ENCODE measurements around the gene EXOC4.

The EXOC4 gene

DNA sequence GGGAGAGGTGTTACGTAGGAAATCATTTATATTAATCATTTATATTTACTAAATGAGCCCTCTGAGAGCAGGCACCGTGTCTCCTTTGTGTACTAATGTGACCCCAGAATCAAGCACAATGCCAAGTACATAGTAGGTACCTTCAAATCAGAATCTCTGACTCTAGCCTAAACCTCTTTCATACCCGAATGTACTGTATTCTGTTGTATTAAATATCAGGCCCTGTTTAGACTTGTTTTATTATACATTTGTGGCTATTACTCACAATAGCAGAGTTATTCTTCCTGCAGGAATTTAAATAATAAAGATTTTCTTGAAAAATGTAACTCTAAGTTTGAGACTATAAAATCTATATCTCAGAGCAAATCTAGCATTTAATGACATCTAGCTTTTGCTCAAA lies 297.3 kb downstream of the EXOC4 start:
- no peak for DNase-seq

DNA sequence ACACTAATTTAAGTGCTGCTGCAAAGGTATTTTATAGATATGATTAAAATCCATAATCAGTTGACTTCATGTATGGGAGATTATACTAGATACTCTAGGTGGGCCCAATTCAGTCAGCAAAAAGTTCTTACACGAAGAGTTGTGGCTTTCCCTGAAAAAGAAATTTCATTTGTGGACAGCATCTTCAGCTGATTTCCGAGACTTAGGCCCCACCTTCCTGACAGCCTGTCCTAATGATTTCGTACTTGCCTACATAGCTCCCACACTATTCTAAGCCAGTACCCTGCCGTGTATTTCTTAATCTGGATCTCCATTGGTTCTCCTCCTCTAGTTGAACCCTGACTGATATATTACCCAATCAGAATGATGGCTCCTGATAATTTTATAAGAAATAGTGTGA lies 297.9 kb downstream of the EXOC4 start:
- no peak for DNase-seq

DNA sequence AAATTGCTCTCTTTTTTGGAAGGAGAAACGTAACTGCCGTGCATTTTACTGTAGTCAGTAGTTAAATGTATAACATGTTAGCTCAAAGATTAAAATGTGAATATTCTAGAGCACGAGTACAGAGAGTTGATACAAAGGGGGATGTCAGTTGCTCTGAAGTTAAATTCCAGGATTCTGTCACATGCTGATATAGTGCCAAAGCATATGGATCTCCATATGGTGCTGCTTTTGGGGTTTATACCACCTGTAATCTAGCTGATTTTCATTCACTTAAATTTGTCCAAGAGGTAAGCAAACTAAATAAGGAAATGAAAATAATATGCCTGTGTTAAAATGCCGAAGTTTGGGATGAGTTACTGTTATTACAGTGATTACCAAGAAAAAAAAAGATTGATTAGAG lies 298.6 kb downstream of the EXOC4 start:
- DNase-seq: no peak

DNA sequence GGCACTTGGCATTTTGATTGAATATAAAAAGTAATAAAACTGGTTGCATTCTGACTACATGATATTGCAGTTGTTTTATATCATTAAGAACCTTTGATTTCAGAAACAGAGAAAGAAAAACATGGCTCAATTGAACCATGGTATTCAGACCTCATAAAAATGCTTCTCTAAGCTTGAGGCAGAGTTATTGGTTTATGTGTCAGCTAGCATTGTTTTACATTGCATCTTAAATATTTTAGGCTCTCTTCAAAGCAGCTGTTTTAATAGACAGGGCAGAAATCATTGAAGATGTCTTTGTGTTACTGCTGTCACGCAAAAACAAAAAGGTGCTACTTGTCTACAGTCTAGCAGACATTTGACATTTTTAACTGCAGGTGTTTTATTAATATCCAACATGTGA lies 299.2 kb downstream of the EXOC4 start:
- no peak for DNase-seq

DNA sequence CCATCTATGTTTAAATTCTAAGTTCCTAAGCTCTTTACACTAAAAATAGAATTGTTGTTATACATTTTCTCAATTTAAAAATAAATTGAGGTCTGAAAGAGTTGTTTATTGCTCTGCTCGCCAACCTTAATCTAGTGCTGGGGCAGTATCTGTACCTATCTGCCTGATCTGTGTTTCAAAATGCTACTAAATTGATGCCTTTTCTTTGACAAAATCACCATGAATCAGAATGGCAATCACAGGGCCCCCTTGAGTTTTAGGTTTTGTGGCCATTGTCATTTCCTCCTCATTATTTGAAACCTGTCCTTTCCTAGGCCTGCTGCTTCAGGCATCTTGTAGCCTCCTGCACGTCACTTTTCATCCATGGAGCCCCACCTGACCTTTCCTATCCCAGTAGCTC lies 301.5 kb downstream of the EXOC4 start:
- DNase-seq: no peak

DNA sequence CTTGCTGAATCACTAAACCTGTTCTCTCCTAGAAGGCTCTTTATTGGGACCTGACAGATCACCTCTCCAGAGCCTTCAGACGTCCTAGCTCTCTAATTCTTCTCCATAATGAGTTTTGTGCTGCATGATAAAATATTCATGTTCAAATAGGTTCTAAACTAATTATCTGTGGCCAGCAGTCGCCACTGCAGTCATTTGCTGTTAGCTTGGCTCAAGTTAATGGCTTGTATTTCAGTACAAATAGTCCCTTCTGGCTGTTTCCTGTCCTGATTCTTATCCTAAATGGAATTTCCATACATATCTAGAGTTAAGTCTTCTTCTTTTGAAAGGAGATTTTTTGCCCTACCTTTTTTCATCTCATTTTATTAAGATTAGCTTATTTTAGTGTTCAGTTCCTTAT lies 303.2 kb downstream of the EXOC4 start:
- no peak for DNase-seq

DNA sequence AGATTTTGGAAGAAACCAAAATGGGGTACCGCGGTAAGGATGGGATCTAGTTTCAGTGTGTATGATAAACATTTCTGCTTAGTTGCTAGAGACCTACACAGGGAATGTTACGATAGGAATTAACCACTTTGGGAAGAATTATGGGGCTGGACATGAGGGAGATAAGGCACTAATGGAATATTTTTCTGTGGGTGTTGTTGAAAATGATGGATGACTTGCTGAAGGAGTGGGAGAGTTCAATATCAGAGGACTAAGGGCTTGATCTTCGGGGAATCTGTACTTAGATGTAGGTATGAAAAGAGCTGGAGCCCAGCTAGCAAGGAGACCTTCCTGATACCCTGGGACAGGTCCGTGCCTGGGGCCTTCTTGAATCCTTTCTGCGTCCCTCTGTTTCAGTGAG lies 303.7 kb downstream of the EXOC4 start:
- no peak for DNase-seq

DNA sequence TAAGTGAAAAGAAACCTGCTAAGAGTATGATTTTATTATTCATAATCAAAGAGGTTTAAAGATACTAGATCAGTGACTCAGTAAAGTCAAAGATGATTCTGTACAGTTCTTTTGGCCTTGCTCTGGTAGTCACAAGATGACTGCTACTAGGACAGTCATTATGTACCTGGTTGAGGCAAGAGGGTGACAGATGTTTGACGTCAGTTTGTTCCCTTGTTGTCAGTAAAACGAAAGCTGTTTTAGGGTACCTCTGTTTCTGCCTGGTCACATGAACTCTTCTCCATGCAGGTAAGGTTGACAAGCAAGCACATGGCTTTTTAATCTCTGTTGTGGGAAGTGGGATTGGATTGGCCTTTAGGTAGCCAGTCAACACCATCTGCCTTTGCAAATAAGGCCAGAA lies 308.0 kb downstream of the EXOC4 start:
- DNase-seq: peak; percentile 58

DNA sequence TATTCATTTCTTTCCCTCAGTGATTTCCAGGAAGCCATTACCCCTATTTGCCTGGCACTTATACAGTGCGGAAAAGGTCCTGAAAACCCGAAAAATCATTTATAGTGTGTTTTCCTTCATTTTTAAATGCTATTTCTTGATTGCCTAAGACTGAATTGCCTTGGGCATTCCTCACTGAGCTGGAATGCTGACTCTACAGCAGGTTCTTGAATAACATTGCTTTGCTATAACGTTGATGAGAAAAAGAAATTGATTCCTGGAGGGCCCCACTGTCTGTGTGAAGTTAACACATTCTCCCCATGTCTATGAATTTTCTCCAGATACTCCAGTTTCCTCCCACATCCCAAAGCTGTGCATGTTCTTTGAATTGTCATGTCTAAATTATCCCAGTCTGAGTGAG lies 308.5 kb downstream of the EXOC4 start:
- DNase-seq: no peak

DNA sequence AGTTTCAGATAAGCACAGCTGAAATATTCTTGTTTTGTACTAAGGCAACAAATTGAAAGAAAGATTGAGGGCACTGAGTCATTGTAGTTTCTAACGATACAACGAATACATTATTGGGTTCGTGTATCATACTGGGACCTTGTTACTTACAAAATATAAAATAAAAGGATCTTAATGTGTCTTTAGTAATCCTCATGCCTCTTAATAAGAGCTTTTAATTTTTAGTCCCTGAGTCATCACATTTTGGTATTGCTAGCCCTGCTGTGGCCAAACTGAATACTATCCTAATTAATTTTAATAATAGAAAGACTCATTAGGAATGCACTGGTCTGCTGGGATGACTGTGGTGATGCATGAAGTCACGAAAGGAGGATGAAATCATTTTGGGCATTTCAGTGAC lies 309.7 kb downstream of the EXOC4 start:
- no peak for DNase-seq

DNA sequence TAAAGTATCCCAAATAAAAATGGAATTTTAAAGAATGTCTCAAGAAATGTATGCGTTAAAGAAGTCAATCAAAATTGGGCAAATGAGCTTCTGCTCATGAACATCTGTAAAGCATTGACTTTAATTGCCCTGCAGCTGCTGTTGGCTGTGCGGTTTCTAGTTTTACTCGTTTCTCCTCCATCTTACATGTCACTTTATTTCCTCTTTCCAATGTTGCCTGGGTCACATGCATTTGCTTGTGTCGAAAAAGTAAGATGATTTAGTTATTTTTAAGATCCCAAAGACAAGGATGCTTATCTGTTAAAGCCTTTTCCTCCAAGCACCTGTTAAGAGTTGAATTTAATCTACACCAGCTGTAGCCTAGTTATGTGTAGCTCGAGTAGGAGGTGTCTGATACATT lies 310.4 kb downstream of the EXOC4 start:
- no peak for DNase-seq

DNA sequence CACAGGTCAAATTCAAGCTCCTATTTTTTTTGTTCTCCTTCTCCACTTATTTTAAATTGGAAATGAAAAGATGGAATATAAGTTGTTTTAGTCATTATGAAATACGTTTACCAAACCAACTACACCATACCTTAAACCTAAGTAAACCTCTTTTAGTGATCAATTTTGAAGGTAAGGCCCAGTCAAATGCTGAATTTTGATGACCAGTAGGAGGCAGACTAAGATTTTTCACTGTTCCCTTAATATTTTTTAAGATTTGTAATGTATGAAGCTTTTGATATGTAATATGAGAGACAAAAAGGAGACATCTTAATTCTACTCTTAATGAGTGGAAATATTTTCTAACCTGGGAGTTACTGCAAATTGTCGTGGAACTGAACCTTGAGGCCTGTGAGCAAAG lies 311.6 kb downstream of the EXOC4 start:
- no peak for DNase-seq

DNA sequence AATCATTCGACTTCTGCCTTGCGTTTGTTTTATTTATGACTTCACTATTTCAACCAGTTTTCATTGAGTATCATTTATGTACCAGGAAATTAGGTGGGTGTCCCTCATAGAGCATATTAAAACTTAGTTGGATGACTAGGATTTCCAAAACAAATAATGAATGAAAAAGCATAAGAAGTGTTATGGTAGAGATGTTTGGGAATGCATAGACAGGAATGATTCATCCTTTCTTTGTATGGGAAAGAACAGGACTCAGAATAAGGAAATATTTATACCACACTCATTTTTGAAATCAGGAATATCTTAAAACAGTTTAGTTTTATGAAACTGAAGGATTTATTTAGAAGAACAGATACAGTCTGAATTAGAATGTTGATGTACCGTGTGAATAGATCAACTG lies 315.7 kb downstream of the EXOC4 start:
- no peak for DNase-seq

DNA sequence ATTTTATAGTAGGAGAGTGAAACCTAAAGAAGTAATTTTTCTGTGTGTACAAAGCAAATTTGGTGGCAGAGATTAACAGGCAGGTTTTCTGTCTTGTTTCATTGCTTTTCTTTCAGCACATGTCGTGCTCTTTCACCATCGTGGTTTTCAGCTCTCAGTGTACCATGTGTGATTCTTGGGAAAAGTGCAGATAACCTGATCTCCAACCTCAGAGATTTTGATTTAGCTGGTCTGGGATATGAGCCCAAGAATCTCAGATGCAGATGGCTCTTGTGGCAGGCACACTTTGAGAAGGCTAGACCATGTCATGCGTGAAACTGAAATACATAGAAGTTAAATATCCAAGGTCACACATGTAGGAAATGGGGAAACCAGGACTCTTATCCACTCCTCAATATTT lies 317.4 kb downstream of the EXOC4 start:
- no peak for DNase-seq

DNA sequence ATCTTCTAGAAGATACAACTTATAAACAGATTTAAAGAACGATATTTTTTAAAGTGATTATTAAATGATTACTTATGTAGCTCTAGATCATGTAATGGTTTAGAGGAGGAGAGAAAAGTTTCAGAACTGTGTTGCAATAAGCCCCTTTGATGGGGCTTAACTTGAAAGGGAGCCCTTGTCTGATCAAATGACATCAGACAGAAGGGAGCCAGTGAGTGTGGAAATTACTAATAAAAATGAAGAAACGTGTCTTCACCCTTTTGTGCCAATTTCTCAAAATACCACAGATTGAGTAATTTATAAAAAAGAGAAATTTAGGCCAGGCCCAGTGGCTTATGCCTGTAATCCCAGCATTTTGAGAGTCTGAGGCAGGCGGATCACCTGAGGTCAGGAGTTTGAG lies 318.2 kb downstream of the EXOC4 start:
- DNase-seq: no peak

DNA sequence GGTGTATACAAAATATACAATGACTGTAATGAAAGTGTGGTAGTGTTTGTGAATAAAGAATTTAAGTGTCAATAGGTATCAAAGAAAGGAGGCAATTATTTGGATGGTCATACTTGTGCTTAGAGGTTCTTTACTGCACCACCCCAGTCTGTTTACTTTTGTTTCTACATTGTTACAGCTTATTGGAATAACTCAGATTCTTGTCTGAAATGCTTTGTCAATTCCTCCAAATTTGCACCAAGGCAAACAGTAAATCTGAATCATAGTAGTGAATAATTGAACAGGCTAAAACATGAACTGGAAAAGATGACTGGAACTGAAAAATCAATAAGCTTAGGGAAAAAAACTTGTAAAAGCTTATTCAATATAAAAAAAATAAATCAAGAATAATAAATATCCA lies 319.2 kb downstream of the EXOC4 start:
- no peak for DNase-seq

DNA sequence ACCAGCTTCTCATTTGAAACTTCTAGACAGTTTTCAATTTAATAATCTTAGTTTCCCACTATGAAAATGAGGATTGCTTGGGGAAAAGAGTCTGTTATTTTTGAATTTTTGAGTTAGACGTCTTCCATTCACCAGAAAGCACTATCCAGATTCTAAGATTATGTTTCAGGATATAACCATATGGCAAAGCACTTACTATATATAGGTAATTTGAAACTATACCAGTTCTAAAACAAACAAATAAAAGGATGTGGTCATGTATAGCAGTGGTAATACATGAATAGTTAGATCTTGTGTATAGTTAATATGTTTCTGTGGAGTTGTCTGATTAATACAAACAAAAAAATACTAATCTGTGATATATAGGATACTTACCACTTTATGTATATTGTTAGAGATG lies 320.0 kb downstream of the EXOC4 start:
- DNase-seq: no peak

DNA sequence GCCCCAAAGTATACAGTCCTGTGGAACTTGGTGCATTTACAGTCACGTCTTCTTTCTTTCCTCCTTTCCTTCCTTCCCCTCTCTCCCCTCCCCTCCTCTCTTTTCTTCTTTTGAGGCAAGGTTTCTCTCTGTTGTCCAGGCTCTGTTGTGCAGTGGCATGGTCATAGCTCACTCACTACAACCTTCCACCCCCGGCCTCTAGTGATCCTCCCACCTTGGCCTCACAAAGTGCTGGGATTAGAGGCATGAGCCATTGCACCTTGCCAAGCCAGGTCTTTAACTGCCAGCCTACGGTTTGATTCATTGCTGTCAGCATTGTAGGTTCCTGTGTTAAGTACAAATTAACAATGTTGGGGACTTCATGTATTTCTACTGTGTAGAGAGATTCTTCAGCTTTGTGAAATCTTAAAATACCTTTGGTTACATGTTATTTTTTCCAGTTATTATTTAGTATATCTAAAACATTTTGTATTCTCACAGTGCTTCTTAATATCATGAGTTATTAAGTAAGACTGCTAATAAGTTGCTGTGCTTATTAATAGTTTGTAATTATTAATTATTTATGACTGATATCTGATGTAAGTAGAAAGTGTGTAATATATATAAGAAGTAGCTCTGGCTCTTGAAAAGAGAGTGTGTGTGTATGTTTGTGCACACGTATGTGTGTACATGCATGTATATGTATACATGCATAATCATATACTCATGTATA lies 320.8 kb downstream of the EXOC4 start:
- DNase-seq: no peak

DNA sequence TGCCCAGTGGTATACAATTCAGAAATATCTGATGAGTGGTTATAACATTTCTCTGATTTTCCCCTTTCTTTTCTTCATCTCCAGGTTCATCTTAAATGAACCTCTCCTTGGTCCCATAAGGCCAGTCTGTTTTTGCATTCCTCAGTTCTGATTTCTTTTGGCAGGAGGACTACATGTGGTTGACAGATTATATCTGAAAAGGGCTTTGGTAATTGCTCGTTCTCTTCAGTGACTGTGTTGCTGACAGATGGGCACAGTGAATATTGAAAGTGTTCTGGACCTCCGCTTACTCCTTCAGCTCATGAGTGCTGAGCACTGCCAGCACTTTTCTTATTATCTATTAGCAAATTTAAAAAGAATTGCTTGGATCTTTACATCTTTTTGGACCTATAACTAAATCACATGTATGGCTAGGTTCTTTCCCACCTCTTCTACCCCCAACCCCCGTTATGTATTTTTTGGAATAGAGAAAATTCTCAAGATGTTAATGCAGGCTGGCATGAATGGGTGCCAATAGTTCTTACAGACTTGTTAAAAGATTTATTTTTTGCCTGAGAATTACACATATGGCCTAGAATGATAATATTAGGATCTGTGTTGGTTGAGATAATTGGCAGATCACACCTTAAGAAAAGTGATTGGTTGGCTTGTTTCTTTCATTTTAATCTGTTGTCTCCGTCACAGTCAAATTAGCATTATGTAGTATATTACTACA lies 323.0 kb downstream of the EXOC4 start:
- DNase-seq: no peak

DNA sequence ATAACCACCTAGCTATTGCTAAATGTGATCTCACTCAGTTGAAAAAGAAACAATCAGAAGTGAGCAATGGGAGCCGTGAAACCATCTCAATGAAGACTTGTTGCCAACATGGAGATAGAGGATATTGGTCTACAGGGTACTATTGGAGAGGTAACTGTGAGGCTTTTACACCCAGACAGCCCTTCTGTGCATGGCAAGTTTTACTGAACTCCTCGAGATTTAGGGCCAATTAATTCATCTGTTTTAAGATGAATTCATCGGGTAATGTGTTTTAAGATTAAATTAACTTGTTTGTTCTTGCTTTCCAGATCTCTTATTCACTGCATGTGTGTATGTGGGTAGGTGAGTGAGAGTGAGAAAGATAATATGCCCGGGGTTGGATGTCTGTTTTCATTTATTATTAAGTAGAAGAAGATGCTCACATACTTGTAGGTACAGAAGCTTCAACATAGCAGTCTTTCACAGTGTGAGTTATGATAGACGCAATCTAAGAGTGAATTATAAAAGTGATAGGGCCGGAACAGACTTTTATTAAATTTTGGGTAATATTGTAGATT lies 323.8 kb downstream of the EXOC4 start:
- no peak for DNase-seq

DNA sequence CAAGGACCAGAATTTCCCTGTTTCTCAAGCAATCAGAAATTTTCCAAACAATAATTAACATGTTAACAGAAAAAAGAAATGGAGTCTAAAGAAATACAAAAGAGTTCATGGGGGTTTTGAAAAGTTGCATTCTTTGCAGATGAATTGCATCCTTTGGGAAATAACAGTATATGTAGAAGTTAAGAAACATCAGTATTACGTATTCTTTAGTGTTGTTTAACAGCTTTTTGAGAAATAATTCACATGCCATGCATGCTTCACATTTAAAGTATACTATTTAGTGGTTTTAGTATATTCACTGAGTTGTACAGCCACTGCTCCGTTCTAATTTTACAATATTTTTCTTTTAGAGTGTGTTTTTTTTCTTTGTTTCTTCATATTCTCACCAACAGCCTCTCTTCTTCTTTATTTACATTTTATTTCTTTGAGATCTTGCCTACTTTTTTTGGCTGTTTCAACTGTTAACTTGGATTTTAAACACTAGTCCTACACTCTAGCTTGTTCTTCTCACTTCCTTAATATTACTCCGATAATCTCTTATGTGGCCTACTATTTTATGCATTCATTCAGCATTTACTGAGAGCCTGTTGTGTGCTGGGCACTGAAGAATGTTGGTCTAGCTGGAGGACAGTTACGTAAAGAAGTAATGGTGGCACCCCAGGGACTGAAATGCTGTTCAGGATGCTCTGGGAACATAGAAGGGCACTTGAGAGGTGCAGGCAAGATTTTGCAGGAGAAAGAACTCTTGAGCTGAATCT lies 330.1 kb downstream of the EXOC4 start:
- no peak for DNase-seq

DNA sequence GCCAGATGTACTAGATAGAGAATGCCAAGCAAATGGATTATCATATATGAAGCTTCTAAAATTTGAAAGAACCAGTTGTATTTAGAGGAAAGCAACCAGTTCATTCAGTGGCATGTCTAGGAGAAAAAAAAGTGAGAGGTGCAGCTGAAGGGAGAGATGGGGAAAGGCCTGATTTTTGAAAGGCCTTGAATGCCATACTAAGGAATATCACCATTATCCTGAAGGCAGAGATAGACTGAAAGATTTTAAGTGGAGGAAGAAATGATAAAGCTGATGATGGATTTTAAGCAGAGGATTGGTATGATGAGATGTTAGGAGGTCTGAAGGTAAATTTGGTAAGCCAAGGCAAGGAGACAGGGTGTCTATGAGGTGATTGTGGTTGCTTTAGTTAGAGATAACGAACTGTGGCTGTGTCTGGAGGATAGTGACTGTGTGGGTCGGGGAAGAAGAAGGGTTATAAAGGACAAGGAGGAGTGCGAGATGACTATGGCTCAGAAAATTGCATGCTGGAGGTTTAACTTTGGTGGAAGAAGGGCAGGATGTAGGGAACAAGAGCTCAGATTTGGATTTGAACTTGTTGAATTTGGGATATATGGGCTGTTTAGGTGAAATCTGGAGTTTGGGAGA lies 330.8 kb downstream of the EXOC4 start:
- DNase-seq: no peak

DNA sequence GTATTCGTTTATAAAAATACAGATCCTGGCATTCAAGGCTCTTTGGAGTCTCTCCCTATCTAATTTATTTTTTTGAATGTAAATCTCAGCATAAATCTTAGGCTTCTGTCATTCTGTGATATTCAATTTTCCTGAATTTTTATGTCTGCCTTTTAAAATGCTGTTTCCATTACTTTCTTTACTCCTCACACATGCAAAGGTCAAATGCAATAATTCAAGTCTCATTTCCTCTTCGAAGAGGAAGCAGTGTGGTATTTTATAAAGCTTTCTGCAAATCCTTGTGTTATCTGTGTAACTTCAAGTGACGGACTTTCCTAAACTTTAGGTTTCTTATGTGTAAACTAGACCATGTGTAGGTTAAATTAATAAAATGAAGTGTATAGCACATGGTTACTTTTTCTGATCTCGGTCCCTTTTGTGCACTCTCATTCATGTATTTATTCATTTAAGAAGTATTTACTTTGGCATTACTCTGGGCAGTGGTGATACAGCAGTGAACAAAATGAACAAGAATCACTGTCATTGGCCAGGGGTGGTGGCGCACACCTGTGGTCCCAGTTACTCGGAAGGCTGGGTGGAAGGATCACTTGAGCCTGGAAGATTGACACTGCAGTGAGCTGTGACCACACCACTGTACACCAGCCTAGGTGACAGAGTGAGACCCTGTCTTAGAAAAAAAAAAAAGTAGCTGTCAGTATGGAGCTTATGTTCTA lies 332.2 kb downstream of the EXOC4 start:
- DNase-seq: no peak

Measured in activated CD4-positive, alpha-beta T cell treated with anti-CD3 and anti-CD28 coated beads, Interleukin-2, amount 50 U/mL, for 16 hours (primary cell).